Uterus (tissue), 2 donors: Measurements from ENCODE around the gene MTFR1L.

Experiments used
- CTCF ChIP-seq, 4 experiments: fragments of 200-600 bp in 2 of 4; fragments of 450-650 bp in 2 of 4; sonication (generic) in 2 of 4; IDR thresholded peaks; one replicate each; pipeline ENCODE4 v1.5.1; 2016 to 2019; ENCODE audit warnings: antibody characterized with exemption in 4 of 4, mild to moderate bottlenecking in 2 of 4, moderate library complexity in 1 of 4
- POLR2A ChIP-seq, 2 donors: fragments of 450-650 bp; IDR thresholded peaks; one replicate each; pipeline ENCODE4 v1.6.1; 2016; ENCODE audit warnings: antibody characterized with exemption in 2 of 2, mild to moderate bottlenecking in 1 of 2, moderate library complexity in 1 of 2

DNA sequence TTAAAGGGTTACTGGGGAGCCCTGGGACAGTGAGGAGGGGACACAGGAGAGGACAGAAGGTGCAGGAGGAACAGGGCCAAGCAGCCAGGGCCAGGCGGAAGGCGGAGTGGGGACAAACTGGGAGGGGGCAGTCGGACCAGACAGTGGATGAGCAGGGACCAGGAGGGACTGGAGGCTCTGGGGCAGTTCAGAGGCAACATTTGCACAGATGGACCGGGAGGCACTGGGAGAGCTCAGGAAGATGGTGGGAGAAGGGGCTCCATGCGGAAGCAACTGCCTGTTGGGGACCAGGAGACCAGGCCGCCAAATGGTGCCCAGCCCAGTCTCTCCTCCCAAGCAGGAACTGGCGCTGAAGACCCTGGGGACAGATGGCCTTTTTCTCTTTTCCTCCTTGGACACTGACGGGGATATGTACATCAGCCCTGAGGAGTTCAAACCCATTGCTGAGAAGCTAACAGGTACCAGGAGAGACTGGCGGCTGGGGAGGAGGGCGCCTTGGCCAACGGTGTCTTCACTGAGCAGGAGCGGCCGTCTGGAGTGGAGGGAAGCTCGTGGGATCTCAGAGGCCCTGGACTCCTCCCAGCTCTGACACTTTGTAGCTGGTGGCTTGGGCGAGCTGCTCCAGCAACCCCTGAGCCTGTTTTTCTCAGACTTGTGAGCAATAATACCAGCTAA lies 18.9 kb upstream of the MTFR1L start:
- TF ChIP-seq POLR2A (IDR thresholded peaks at IDR 0.05) (no peak), CTCF (IDR thresholded peaks at IDR 0.05) (no peak)
